ENCODE results near the gene DNAJB6. TPM values are rescaled to one million over a fixed set of nuclear protein-coding genes. Genes with fewer than 3 reads are reported as not detected.

DNAJB6 gene
- total RNA-seq, 4 donors from 2014 or later: 63.5 to 125 (median 107) TPM

- TF ChIP-seq POLR2A (IDR thresholded peaks at IDR 0.05) (no peak), CTCF (IDR thresholded peaks at IDR 0.05) (no peak)
- H3K36me3 ChIP-seq: no peaks in the 10 kb centered on the region
- H3K9me3 ChIP-seq: no peaks in the 10 kb centered on the region
- H3K4me1 ChIP-seq: no peaks in the 10 kb centered on the region
- no peak overlapping the region for H3K4me3 ChIP-seq
- intact Hi-C loops (cut with DNase I; ENCODE audit: low total_unique reads): no loop called here
- H3K27me3 ChIP-seq: no peaks in the 10 kb centered on the region
- no peak for DNase-seq
- H3K27ac ChIP-seq: no peak overlapping the region
Observed at GRCh38 chr7:157429001-157429679, 92.3 kb downstream of the DNAJB6 start.

- intact Hi-C loops (cut with DNase I; ENCODE audit: low total_unique reads): no loop called here
Observed at GRCh38 chr7:157429680-157430224, 92.9 kb downstream of the DNAJB6 start.

GRCh38 chr7:157430721-157431120, 93.9 kb downstream of the DNAJB6 start:
- H3K4me1 ChIP-seq: no peaks in the 10 kb centered on the region
- H3K27ac ChIP-seq: no peak overlapping the region
- H3K27me3 ChIP-seq: no peaks in the 10 kb centered on the region
- no peak overlapping the region for H3K4me3 ChIP-seq
- no peaks in the 10 kb centered on the region for H3K9me3 ChIP-seq
- no peak for DNase-seq
- intact Hi-C loops (cut with DNase I; ENCODE audit: low total_unique reads): no loop called here
- no peaks in the 10 kb centered on the region for H3K36me3 ChIP-seq
- TF ChIP-seq POLR2A (IDR thresholded peaks at IDR 0.05) (no peak), CTCF (IDR thresholded peaks at IDR 0.05) (no peak)

More at GRCh38 chr7:157429680-157430224, 92.9 kb downstream of the DNAJB6 start:
- Histone ChIP-seq H3K9me3 (no peaks in the 10 kb centered on the region), H3K27me3 (no peaks in the 10 kb centered on the region), H3K27ac (no peak overlapping the region), H3K36me3 (no peaks in the 10 kb centered on the region), H3K4me1 (no peaks in the 10 kb centered on the region), H3K4me3 (no peak overlapping the region)
- no peak for DNase-seq
- TF ChIP-seq CTCF (IDR thresholded peaks at IDR 0.05) (no peak), POLR2A (IDR thresholded peaks at IDR 0.05) (no peak)

- intact Hi-C loops (cut with DNase I; ENCODE audit: low total_unique reads): no loop called here
- no peak overlapping the region for H3K4me3 ChIP-seq
- DNase-seq: no peak
- H3K9me3 ChIP-seq: no peaks in the 10 kb centered on the region
- H3K27ac ChIP-seq: no peak overlapping the region
- no peaks in the 10 kb centered on the region for H3K27me3 ChIP-seq
- H3K36me3 ChIP-seq: no peaks in the 10 kb centered on the region
- H3K4me1 ChIP-seq: no peaks in the 10 kb centered on the region
- no peak for TF ChIP-seq CTCF (IDR thresholded peaks at IDR 0.05)
- TF ChIP-seq POLR2A (IDR thresholded peaks at IDR 0.05): no peak
Observed at GRCh38 chr7:157431173-157431950, 94.6 kb downstream of the DNAJB6 start.

Measured in uterus (tissue), 4 donors.